Measurements from ENCODE around the gene RTN4R.

Gene RTN4R

DNA sequence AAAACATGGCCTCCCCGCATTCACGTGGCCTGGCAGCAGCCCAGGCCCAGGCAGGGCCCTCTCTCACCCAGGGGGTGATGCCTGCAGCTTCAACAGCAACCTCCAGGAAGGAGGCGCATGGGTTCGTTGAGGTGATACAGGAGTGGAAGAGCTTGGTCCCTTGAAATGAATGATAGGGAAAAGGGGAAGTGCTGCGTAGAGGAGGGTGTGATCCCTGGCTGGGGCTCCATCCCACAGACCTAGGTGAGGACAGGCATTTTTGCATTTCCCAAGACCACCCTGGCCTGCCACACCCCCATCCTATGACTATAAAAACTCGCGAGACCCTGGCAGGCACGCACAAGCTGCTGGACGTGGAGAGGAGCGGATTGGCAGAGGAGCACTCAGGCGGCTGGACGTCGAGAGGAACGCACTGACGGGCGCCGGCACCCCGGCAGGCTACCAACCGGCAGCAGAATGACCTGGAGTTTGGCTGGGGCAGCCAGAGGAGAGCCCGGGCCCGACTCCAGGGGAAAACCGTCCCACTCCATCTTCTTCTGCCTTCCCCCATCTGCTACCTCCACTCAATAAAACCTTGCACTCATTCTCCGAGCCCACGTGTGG, 32.6 kb downstream of the RTN4R start (continued):
- TF ChIP-seq ZNF16 (tag by site-specific recombination; IDR thresholded peaks at IDR 0.05; ENCODE audit: low read depth): no peak
- TF ChIP-seq, protein P1, sequence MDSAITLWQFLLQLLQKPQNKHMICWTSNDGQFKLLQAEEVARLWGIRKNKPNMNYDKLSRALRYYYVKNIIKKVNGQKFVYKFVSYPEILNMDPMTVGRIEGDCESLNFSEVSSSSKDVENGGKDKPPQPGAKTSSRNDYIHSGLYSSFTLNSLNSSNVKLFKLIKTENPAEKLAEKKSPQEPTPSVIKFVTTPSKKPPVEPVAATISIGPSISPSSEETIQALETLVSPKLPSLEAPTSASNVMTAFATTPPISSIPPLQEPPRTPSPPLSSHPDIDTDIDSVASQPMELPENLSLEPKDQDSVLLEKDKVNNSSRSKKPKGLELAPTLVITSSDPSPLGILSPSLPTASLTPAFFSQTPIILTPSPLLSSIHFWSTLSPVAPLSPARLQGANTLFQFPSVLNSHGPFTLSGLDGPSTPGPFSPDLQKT (IDR thresholded peaks at IDR 0.05; ENCODE audit: borderline replicate concordance, low read depth, low read length): no peak
- no peak for TF ChIP-seq ZNF10 (tag by site-specific recombination; IDR thresholded peaks at IDR 0.05)

DNA sequence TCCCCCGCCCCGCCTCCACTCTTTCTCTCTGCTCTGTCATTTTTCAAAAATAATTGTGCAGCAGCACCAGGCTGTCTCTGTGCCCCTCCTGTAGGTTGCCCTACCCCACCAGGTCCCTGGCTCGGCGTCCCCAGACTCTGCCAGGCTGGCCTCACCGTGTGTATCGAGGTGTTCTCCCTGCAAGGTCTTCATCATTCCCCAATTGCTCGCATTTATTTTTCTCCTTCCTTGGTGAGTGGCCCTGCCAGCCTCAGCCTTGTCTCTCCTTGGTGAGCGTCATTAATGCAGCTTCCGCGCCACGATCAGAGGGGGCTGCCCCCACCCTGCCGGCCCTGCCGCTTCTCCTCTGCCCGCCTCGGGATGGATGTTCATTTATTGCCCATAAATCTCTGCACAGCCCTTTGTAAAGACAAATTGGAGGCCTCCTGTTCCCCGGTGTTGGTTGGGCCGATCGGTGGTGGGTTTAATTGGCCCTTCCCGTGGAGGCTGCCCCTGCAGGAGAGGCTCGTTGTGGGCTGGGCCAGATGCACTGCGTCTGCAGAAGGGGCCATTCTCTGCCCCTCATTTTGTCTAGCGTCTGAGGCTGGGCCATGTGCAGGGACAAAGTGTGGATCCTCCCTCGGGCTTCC, 33.2 kb downstream of the RTN4R start:
- Histone ChIP-seq H3K4me3 (ENCODE audit: low read depth, low read length) (no peak overlapping the region), H3K4me1 (ENCODE audit: control insufficient read depth, insufficient read depth, low read length) (peaks cover 10% of the 10 kb centered on the region; the same call in 1 of the 2 replicates), H3K27ac (ENCODE audit: extremely low read depth, low read depth, low read length) (no peak overlapping the region), H3K9me3 (ENCODE audit: control insufficient read depth, insufficient read depth, low read depth, low read length) (no peaks in the 10 kb centered on the region), H3K36me3 (ENCODE audit: control insufficient read depth in 2 of 2, insufficient read depth in 1 of 2, low read length in 2 of 2) (no peaks in the 10 kb centered on the region)
- ChIA-PET POLR2A (interaction anchor here (0.7 kb wide), 1 partner anchor 829 kb away, joined by 3 read pairs; no protein-coding TSS in a partner anchor), CTCF (interaction anchor here (5.5 kb wide), 1 partner anchor 78 kb away, joined by 57 read pairs; no protein-coding TSS in a partner anchor)
- TF ChIP-seq, protein P2, sequence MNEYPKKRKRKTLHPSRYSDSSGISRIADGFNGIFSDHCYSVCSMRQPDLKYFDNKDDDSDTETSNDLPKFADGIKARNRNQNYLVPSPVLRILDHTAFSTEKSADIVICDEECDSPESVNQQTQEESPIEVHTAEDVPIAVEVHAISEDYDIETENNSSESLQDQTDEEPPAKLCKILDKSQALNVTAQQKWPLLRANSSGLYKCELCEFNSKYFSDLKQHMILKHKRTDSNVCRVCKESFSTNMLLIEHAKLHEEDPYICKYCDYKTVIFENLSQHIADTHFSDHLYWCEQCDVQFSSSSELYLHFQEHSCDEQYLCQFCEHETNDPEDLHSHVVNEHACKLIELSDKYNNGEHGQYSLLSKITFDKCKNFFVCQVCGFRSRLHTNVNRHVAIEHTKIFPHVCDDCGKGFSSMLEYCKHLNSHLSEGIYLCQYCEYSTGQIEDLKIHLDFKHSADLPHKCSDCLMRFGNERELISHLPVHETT (tag by site-specific recombination; IDR thresholded peaks at IDR 0.05): no peak
- TF ChIP-seq ZNF266 (tag by site-specific recombination; IDR thresholded peaks at IDR 0.05; ENCODE audit: low read depth): no peak
- no peak for TF ChIP-seq ZNF529 (tag by site-specific recombination; IDR thresholded peaks at IDR 0.05; ENCODE audit: insufficient replicate concordance)
- TF ChIP-seq, protein P3, sequence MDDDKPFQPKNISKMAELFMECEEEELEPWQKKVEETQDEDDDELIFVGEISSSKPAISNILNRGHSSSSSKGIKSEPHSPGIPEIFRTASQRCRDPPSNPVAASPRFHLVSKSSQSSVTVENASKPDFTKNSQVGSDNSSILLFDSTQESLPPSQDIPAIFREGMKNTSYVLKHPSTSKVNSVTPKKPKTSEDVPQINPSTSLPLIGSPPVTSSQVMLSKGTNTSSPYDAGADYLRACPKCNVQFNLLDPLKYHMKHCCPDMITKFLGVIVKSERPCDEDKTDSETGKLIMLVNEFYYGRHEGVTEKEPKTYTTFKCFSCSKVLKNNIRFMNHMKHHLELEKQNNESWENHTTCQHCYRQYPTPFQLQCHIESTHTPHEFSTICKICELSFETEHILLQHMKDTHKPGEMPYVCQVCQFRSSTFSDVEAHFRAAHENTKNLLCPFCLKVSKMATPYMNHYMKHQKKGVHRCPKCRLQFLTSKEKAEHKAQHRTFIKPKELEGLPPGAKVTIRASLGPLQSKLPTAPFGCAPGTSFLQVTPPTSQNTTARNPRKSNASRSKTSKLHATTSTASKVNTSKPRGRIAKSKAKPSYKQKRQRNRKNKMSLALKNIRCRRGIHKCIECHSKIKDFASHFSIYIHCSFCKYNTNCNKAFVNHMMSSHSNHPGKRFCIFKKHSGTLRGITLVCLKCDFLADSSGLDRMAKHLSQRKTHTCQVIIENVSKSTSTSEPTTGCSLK (tag by site-specific recombination; IDR thresholded peaks at IDR 0.05): no peak
- TF ChIP-seq, protein P4, sequence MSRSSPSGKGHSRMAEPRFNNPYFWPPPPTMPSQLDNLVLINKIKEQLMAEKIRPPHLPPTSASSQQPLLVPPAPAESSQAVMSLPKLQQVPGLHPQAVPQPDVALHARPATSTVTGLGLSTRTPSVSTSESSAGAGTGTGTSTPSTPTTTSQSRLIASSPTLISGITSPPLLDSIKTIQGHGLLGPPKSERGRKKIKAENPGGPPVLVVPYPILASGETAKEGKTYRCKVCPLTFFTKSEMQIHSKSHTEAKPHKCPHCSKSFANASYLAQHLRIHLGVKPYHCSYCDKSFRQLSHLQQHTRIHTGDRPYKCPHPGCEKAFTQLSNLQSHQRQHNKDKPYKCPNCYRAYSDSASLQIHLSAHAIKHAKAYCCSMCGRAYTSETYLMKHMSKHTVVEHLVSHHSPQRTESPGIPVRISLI (tag by site-specific recombination; IDR thresholded peaks at IDR 0.05): no peak

DNA sequence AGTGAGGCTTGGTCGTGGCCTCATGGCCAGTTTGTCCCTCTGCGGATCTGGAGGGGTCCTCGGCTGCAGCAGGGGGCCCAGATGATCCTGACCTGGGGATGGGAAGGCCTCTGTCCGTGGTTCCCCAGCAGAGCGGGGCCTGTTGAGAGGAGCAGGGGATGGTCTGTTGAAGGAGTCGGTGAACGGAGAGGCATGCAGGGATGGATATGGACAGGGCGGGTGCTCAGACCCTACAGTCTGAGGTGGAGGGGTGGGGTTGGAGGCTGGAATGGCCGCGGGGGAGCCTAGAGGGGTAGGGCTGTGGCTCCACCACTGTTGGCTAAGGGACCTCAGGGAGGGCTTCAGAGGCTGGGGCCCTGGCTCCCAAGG, 33.8 kb downstream of the RTN4R start:
- Histone ChIP-seq H3K4me1 (ENCODE audit: control insufficient read depth, insufficient read depth, low read length) (peaks cover 10% of the 10 kb centered on the region; the same call in 1 of the 2 replicates), H3K9me3 (ENCODE audit: control insufficient read depth, insufficient read depth, low read depth, low read length) (no peaks in the 10 kb centered on the region), H3K4me3 (ENCODE audit: low read depth, low read length) (no peak overlapping the region), H3K36me3 (ENCODE audit: control insufficient read depth in 2 of 2, insufficient read depth in 1 of 2, low read length in 2 of 2) (no peaks in the 10 kb centered on the region), H3K27ac (ENCODE audit: extremely low read depth, low read depth, low read length) (no peak overlapping the region)
- ChIA-PET CTCF (interaction anchor here (1.0 kb wide), 1 partner anchor 24 kb away, joined by 3 read pairs; no protein-coding TSS in a partner anchor), POLR2A (no interaction called here)
- TF ChIP-seq ZBTB21 (tag by site-specific recombination; IDR thresholded peaks at IDR 0.05): no peak
- TF ChIP-seq, protein P5, sequence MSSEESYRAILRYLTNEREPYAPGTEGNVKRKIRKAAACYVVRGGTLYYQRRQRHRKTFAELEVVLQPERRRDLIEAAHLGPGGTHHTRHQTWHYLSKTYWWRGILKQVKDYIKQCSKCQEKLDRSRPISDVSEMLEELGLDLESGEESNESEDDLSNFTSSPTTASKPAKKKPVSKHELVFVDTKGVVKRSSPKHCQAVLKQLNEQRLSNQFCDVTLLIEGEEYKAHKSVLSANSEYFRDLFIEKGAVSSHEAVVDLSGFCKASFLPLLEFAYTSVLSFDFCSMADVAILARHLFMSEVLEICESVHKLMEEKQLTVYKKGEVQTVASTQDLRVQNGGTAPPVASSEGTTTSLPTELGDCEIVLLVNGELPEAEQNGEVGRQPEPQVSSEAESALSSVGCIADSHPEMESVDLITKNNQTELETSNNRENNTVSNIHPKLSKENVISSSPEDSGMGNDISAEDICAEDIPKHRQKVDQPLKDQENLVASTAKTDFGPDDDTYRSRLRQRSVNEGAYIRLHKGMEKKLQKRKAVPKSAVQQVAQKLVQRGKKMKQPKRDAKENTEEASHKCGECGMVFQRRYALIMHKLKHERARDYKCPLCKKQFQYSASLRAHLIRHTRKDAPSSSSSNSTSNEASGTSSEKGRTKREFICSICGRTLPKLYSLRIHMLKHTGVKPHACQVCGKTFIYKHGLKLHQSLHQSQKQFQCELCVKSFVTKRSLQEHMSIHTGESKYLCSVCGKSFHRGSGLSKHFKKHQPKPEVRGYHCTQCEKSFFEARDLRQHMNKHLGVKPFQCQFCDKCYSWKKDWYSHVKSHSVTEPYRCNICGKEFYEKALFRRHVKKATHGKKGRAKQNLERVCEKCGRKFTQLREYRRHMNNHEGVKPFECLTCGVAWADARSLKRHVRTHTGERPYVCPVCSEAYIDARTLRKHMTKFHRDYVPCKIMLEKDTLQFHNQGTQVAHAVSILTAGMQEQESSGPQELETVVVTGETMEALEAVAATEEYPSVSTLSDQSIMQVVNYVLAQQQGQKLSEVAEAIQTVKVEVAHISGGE (tag by site-specific recombination; conservative IDR thresholded peaks at IDR 0.05; ENCODE audit: low read depth): no peak
- peak; percentile 29; the same call in 1 of the 2 replicates for TF ChIP-seq ZIC2 (tag by site-specific recombination; IDR thresholded peaks at IDR 0.05)
- TF ChIP-seq ZNF610 (tag by site-specific recombination; IDR thresholded peaks at IDR 0.05; ENCODE audit: borderline replicate concordance): no peak
- TF ChIP-seq, protein P6, sequence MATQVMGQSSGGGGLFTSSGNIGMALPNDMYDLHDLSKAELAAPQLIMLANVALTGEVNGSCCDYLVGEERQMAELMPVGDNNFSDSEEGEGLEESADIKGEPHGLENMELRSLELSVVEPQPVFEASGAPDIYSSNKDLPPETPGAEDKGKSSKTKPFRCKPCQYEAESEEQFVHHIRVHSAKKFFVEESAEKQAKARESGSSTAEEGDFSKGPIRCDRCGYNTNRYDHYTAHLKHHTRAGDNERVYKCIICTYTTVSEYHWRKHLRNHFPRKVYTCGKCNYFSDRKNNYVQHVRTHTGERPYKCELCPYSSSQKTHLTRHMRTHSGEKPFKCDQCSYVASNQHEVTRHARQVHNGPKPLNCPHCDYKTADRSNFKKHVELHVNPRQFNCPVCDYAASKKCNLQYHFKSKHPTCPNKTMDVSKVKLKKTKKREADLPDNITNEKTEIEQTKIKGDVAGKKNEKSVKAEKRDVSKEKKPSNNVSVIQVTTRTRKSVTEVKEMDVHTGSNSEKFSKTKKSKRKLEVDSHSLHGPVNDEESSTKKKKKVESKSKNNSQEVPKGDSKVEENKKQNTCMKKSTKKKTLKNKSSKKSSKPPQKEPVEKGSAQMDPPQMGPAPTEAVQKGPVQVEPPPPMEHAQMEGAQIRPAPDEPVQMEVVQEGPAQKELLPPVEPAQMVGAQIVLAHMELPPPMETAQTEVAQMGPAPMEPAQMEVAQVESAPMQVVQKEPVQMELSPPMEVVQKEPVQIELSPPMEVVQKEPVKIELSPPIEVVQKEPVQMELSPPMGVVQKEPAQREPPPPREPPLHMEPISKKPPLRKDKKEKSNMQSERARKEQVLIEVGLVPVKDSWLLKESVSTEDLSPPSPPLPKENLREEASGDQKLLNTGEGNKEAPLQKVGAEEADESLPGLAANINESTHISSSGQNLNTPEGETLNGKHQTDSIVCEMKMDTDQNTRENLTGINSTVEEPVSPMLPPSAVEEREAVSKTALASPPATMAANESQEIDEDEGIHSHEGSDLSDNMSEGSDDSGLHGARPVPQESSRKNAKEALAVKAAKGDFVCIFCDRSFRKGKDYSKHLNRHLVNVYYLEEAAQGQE (tag by site-specific recombination; IDR thresholded peaks at IDR 0.05): peak; percentile 72
- peak; percentile 40; the same call in 1 of the 2 replicates for TF ChIP-seq GLIS2 (tag by site-specific recombination; IDR thresholded peaks at IDR 0.05)

Data from HEK293 (cell line).